ENCODE results near the gene REG4.

Gene REG4

DNA sequence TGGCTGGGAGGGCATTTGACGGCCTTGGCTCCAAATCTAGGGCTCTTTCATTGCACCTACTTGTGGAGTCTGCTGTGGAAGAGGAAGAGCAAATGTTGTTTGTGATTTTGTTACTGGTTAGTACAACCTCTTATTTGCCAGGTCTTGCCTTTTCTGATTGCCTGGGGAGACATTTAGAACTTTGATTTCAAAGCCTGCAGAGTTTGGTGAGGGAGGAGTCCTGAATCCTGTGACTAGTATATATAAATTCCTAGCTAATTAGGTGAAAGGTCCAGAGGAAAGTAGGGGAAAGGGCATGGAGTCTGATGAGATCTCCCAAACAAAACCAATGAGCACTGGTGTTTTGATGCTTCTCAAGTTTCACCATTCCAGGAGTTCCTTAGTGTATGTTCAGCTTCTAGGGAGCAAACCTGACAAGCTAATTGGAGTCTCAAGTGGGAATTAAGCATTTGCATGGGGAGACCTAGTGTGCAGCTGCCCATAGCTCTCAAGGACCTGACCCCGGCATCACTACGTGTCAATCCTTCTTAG is 37.5 kb downstream of the REG4 start:
- FAIRE-seq (no peak), DNase-seq (ENCODE audit: insufficient read length, low spot score) (no peak)
- TF ChIP-seq POU2F2 (IDR thresholded peaks at IDR 0.05; ENCODE audit: low read depth, low read length) (no peak), POLR2AphosphoS5 (IDR thresholded peaks at IDR 0.05; ENCODE audit: low read depth, low read length) (no peak), SPI1 (IDR thresholded peaks at IDR 0.05; ENCODE audit: low read depth, low read length) (no peak), POLR2A (IDR thresholded peaks at IDR 0.05; ENCODE audit: low read depth, low read length) (no peak), TAF1 (IDR thresholded peaks at IDR 0.05; ENCODE audit: low read depth, low read length) (no peak), PAX5 (IDR thresholded peaks at IDR 0.05; ENCODE audit: insufficient read depth, low read length, severe bottlenecking) (no peak)

- no peak for FAIRE-seq
- TF ChIP-seq POLR2A (IDR thresholded peaks at IDR 0.05; ENCODE audit: low read depth, low read length) (no peak), SPI1 (IDR thresholded peaks at IDR 0.05; ENCODE audit: low read depth, low read length) (no peak), POLR2AphosphoS5 (IDR thresholded peaks at IDR 0.05; ENCODE audit: low read depth, low read length) (no peak), TAF1 (IDR thresholded peaks at IDR 0.05; ENCODE audit: low read depth, low read length) (no peak), POU2F2 (IDR thresholded peaks at IDR 0.05; ENCODE audit: low read depth, low read length) (no peak), PAX5 (IDR thresholded peaks at IDR 0.05; ENCODE audit: insufficient read depth, low read length, severe bottlenecking) (no peak)
- DNase-seq (ENCODE audit: insufficient read length, low spot score): no peak
These were observed 39.0 kb downstream of the REG4 start for GRCh38 chr1:119772298-119772697.

- no peak for FAIRE-seq
- no peak for DNase-seq (ENCODE audit: insufficient read length, low spot score)
- no peak for TF ChIP-seq PAX5 (IDR thresholded peaks at IDR 0.05; ENCODE audit: insufficient read depth, low read length, severe bottlenecking)
- TF ChIP-seq POLR2A (IDR thresholded peaks at IDR 0.05; ENCODE audit: low read depth, low read length): no peak
- no peak for TF ChIP-seq TAF1 (IDR thresholded peaks at IDR 0.05; ENCODE audit: low read depth, low read length)
- TF ChIP-seq POU2F2 (IDR thresholded peaks at IDR 0.05; ENCODE audit: low read depth, low read length): no peak
These were observed 39.5 kb downstream of the REG4 start for GRCh38 chr1:119771770-119772169.

DNA sequence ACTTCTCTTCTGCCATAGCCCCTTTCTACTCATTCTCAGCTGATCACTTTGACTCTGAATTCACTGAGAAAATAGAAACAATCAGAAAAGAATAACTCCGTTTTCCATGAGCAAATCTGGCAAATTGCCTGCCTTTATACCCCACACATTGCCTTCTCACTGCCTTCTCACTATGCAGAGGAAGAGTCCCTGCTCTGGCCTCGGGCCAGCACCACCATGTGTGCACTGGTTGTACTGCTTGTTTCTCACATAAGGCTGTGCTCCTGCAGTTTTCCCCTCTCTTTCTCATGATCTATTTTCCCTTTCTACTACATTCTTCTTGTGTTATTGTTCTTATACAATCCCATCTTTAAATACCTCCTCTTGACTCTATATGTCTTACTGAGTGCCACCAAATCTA is 40.2 kb downstream of the REG4 start:
- TF ChIP-seq TAF1 (IDR thresholded peaks at IDR 0.05; ENCODE audit: low read depth, low read length) (no peak), POLR2AphosphoS5 (IDR thresholded peaks at IDR 0.05; ENCODE audit: low read depth, low read length) (no peak)
- no peak for DNase-seq (ENCODE audit: insufficient read length, low spot score)
- no peak for FAIRE-seq

DNA sequence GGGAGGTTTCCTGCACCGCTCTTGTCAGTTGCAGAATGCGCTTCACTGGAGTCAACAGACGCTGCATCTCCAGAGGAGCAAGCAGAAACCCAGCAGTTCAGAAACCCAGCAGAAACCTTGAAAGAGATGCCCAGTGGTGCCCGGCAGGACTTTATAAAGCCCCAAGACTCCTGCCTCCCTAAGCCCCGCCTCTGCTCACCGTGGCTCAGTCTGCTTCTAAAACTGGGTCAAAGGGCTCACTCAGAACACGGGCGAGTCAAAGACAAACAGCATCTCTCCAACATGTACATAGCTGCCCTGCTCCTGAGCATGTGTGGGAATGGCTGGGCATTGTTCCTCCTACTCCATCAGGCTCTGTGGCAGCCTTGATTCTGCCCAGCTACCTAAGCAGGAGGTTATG is 42.5 kb downstream of the REG4 start, which contains the start of gene HMGCS2:
Gene HMGCS2 (minus strand): TSS at position 128 of the 400 bp plus-strand sequence. CDS start 61 bp downstream, at position 67.
- DNase-seq (ENCODE audit: insufficient read length, low spot score) (no peak), FAIRE-seq (no peak)
- no peak for TF ChIP-seq POLR2A (IDR thresholded peaks at IDR 0.05; ENCODE audit: low read depth, low read length)
- TF ChIP-seq PAX5 (IDR thresholded peaks at IDR 0.05; ENCODE audit: insufficient read depth, low read length, severe bottlenecking): no peak
- TF ChIP-seq POLR2AphosphoS5 (IDR thresholded peaks at IDR 0.05; ENCODE audit: low read depth, low read length): no peak
- no peak for TF ChIP-seq SPI1 (IDR thresholded peaks at IDR 0.05; ENCODE audit: low read depth, low read length)
- TF ChIP-seq POU2F2 (IDR thresholded peaks at IDR 0.05; ENCODE audit: low read depth, low read length): no peak
- TF ChIP-seq TAF1 (IDR thresholded peaks at IDR 0.05; ENCODE audit: low read depth, low read length): no peak

DNA sequence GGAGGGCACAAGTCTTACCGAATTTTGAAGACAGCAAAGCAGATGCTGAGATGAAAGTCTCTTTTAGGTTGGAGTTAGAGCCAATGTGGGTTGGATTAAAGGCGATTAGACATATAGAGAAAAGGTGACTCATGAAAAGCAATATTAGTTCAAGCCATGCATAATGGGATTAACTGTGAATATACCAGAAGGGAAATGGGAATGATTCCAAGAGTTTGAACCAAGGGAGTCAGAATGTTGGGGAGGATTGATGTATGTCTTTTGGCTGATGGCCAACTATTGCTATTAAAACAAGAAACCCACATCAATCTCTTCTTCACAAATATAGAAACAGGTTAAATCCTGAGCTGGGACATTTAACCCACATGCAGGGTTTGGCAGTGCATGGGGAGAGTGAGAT is 43.8 kb downstream of the REG4 start:
- FAIRE-seq: no peak
- no peak for DNase-seq (ENCODE audit: insufficient read length, low spot score)
- TF ChIP-seq PAX5 (IDR thresholded peaks at IDR 0.05; ENCODE audit: insufficient read depth, low read length, severe bottlenecking) (no peak), POLR2A (IDR thresholded peaks at IDR 0.05; ENCODE audit: low read depth, low read length) (no peak), POU2F2 (IDR thresholded peaks at IDR 0.05; ENCODE audit: low read depth, low read length) (no peak), TAF1 (IDR thresholded peaks at IDR 0.05; ENCODE audit: low read depth, low read length) (no peak), POLR2AphosphoS5 (IDR thresholded peaks at IDR 0.05; ENCODE audit: low read depth, low read length) (no peak), SPI1 (IDR thresholded peaks at IDR 0.05; ENCODE audit: low read depth, low read length) (no peak)

DNA sequence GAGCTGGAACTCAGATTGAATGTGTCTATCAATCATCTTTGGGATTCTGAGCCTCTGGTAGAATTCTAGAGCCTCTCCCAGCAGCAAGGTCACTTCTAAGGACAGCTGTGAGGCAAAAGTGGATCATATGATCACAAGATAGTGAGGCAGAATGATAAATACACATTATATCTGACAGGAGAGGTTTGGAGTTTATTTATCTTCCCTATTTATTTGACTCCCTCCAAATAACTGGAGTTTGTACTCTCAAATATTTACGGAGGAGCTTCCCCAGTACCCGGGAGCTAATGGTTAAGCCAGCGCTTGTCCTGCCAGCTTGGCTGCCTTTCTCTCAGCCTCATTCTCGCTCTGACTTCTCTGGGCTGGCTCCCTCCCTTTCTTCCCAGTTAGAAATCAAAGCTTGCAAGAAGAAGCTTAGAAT is 44.9 kb downstream of the REG4 start:
- TF ChIP-seq POLR2A (IDR thresholded peaks at IDR 0.05; ENCODE audit: low read depth, low read length) (no peak), PAX5 (IDR thresholded peaks at IDR 0.05; ENCODE audit: insufficient read depth, low read length, severe bottlenecking) (no peak), SPI1 (IDR thresholded peaks at IDR 0.05; ENCODE audit: low read depth, low read length) (no peak), POU2F2 (IDR thresholded peaks at IDR 0.05; ENCODE audit: low read depth, low read length) (no peak), POLR2AphosphoS5 (IDR thresholded peaks at IDR 0.05; ENCODE audit: low read depth, low read length) (no peak), TAF1 (IDR thresholded peaks at IDR 0.05; ENCODE audit: low read depth, low read length) (no peak)

DNA sequence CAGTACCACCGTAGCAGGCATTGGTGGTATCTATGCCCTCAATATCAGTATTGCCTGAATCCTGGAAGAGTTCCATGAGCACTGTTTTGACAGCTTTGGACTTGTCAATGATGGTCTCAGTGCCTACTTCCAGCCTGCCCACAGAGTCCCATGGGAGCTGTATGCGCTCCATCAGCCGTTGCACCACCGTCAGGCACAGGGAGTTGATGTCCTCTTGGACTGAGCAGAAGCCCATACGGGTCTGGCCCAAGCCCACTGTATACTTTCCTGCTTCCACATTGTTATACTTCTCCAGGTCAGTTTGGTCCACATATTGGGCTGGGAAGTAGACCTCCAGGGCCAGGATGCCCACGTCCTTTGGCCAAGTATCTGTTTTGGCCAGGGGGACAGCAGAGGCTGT is 47.0 kb downstream of the REG4 start:
- DNase-seq (ENCODE audit: insufficient read length, low spot score): no peak
- TF ChIP-seq POLR2AphosphoS5 (IDR thresholded peaks at IDR 0.05; ENCODE audit: low read depth, low read length) (no peak), PAX5 (IDR thresholded peaks at IDR 0.05; ENCODE audit: insufficient read depth, low read length, severe bottlenecking) (no peak), SPI1 (IDR thresholded peaks at IDR 0.05; ENCODE audit: low read depth, low read length) (no peak), TAF1 (IDR thresholded peaks at IDR 0.05; ENCODE audit: low read depth, low read length) (no peak), POU2F2 (IDR thresholded peaks at IDR 0.05; ENCODE audit: low read depth, low read length) (no peak), POLR2A (IDR thresholded peaks at IDR 0.05; ENCODE audit: low read depth, low read length) (no peak)
- FAIRE-seq: no peak

More for the DNA sequence above, 44.9 kb downstream of the REG4 start:
- FAIRE-seq: no peak
- DNase-seq (ENCODE audit: insufficient read length, low spot score): no peak

GRCh38 chr1:119762953-119763352 is 48.3 kb downstream of the REG4 start:
- DNase-seq (ENCODE audit: insufficient read length, low spot score) (no peak), FAIRE-seq (no peak)
- TF ChIP-seq POU2F2 (IDR thresholded peaks at IDR 0.05; ENCODE audit: low read depth, low read length) (no peak), SPI1 (IDR thresholded peaks at IDR 0.05; ENCODE audit: low read depth, low read length) (no peak), POLR2A (IDR thresholded peaks at IDR 0.05; ENCODE audit: low read depth, low read length) (no peak), POLR2AphosphoS5 (IDR thresholded peaks at IDR 0.05; ENCODE audit: low read depth, low read length) (no peak), TAF1 (IDR thresholded peaks at IDR 0.05; ENCODE audit: low read depth, low read length) (no peak), PAX5 (IDR thresholded peaks at IDR 0.05; ENCODE audit: insufficient read depth, low read length, severe bottlenecking) (no peak)

DNA sequence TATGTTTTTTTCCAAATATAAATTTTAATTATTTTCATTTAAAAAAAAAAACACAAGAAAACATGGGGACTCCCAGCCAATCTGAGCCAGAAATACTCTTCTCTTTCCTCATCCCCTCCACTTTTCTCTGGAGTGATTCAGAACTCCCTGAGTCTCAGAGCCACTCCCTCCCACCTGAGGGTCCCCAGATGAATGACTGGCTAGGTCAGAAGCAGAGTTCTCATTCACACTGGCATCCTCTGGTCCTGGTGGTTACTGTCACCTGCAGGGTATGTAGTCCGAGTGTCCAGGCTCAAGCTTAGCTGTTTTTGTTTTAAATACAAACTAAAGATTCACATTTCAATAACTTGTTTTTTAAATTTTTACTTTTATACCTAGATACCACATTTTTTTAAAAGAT is 48.9 kb downstream of the REG4 start:
- TF ChIP-seq TAF1 (IDR thresholded peaks at IDR 0.05; ENCODE audit: low read depth, low read length) (no peak), POLR2AphosphoS5 (IDR thresholded peaks at IDR 0.05; ENCODE audit: low read depth, low read length) (no peak), SPI1 (IDR thresholded peaks at IDR 0.05; ENCODE audit: low read depth, low read length) (no peak)
- DNase-seq (ENCODE audit: insufficient read length, low spot score): no peak
- FAIRE-seq: no peak
